ENCODE results near the gene PPARG.
"Not testable (repeated sequence)": the region's sequence is repeated elsewhere in the genome, so short reads cannot be mapped to it uniquely, and the experiment has no call there.

Gene PPARG

GRCh38 chr3:12381199-12381598 lies 92.3 kb downstream of the PPARG start:
- DNase-seq: no peak

DNA sequence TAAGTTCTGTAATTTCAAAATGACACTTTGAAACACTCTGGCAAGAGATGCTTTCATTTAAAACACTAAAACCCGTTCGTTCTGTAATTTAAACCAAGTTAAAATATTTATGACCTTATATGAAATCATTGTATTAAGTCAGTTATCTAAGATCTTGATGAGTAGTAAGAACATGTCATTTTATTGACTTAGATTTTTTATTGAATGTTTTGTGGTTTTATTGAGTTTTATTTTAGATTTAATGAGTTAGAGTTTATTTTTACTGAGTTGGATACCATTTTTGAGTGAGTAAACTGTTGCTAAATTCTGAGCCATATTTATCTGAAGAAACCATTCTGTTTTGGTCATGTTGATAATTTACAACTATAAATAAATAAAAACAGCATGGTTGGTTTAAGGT lies 94.3 kb downstream of the PPARG start:
- no peak for DNase-seq

- DNase-seq: no peak
These were observed 95.8 kb downstream of the PPARG start for GRCh38 chr3:12384451-12385233.

GRCh38 chr3:12386514-12387291 lies 97.8 kb downstream of the PPARG start:
- not testable (repeated sequence) for DNase-seq

DNA sequence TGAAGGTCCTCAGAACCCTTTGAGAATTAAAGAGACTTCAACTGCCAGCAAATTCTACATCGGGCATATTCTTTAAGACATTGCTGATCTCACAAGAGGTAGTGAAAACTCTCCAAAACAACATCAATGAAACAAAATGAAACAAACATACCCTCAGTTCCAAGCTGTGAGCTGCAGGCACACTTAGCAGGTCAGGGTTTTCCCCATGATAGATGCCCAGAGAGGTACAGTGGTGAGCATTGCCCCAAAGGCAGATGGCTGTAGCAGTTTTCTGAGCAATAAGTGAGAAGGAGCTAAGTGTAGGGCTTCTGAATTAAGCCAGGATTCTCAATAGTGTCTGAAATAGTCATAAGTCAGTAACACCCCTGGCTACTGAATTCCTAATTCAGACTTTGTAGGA lies 99.3 kb downstream of the PPARG start:
- DNase-seq: no peak

DNA sequence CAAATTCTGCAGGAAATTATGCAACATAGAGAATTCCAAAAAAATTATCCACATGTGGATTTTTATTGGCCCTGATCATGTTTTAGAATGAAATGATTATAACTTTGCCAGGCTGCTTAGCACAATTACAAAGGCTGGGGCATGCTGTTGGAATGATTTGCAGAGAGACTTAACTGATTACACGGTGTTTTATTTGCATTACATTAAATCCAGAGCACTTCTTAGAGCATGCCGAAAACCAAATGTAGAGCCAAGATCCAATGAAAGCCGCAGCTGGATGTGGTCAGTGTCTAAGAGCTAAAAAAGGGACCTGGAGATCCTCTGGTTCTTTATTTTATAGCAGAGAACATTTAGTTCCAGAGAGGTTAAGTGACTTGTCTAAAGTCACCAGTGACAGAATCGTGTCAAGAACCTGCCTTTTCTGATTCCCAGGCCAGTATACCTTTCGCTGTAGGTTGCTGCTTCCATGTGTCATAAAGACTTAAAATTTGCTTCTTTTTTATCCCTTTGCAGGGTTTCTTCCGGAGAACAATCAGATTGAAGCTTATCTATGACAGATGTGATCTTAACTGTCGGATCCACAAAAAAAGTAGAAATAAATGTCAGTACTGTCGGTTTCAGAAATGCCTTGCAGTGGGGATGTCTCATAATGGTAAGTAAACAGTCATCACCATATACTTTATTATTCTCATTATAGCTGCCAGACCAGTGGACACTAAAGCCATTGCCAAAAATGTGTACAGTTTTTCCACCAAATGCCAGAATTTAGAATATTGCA lies 103.4 kb downstream of the PPARG start:
- DNase-seq: no peak

GRCh38 chr3:12393894-12394293 lies 105.0 kb downstream of the PPARG start:
- no peak for DNase-seq

- DNase-seq: no peak
These were observed 105.8 kb downstream of the PPARG start for GRCh38 chr3:12394569-12395271.

GRCh38 chr3:12395349-12396012 lies 106.6 kb downstream of the PPARG start:
- DNase-seq: no peak

- DNase-seq: no peak
These were observed 107.6 kb downstream of the PPARG start for GRCh38 chr3:12396471-12396870.

DNA sequence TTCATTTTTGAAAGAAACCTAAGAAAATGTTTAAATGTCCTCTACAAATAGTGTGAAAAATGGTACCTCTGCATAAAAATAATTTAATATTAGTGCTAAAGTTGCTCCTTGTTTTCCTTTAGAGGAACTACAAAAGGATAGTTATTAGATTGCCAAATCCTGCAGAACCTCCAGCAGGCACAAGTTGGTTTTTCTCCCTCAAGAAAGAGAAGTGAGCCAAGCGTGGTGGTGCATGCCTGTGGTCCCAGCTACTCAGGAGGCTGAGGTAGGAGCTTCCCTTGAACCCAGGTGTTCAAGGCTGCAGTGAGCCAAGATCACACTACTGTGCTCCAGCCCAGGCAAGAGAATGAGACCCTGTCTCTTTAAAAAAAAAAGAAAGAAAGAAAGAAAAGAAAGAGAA lies 110.4 kb downstream of the PPARG start:
- no peak for DNase-seq

DNA sequence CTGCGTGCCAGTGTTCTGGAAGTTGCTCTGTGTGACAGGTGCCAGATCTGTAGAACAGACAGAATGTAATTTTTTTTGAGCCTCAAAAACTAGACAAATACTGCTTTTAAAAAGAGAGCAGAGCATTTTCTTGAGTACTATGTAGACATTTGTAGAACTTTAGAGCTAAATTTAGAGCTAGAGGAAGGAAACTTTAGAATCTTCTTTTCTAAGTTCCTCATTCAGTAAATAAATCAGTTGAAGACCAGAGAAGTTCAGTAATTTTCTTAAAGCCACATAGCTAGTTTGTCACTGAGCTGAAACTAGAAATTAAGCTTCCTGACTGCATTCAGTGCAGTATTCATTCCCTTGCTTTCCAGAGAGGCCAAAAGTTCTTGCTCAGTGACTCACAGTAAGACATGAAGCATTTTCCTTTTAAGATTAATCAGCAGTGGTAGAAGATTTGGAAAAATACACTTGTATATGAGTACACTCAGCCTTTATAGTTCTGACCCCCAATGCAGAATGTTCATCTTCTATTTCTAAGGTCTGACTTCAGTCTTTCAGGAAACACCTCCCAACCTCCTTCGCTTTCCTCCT lies 111.8 kb downstream of the PPARG start:
- no peak for DNase-seq

GRCh38 chr3:12401208-12401607 lies 112.3 kb downstream of the PPARG start:
- DNase-seq: no peak

DNA sequence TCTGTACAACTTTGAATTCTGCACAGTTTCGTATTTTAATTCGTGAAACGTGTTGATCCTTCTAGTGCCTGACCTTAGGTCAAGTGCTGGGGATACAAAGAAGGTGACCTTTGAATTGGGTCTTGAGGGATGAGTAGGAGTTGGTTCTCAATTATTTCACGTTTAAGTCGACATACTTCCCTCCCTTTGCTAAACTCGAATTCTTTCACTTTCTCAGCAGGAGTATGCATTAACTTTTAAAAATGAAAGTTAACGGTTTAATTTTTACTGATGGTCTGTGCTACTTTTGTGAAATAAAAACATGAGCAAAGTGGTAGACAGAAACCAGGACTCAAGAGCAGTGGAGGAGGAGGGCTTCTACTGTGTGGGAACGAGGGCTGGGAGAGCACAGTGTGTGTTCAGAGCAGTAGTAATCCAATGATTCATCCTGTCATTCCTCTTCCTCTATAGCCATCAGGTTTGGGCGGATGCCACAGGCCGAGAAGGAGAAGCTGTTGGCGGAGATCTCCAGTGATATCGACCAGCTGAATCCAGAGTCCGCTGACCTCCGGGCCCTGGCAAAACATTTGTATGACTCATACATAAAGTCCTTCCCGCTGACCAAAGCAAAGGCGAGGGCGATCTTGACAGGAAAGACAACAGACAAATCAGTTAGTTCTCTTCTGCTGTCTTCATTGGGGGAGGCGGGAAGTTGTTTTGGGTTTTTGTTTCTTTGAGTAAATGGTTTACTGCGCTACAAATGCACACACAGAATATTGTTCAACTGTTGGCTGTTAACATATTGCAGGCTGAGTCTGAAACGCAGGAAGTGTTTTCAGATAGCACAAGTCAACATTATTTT lies 116.8 kb downstream of the PPARG start:
- DNase-seq: no peak

GRCh38 chr3:12408984-12409683 lies 120.3 kb downstream of the PPARG start:
- no peak for DNase-seq

DNA sequence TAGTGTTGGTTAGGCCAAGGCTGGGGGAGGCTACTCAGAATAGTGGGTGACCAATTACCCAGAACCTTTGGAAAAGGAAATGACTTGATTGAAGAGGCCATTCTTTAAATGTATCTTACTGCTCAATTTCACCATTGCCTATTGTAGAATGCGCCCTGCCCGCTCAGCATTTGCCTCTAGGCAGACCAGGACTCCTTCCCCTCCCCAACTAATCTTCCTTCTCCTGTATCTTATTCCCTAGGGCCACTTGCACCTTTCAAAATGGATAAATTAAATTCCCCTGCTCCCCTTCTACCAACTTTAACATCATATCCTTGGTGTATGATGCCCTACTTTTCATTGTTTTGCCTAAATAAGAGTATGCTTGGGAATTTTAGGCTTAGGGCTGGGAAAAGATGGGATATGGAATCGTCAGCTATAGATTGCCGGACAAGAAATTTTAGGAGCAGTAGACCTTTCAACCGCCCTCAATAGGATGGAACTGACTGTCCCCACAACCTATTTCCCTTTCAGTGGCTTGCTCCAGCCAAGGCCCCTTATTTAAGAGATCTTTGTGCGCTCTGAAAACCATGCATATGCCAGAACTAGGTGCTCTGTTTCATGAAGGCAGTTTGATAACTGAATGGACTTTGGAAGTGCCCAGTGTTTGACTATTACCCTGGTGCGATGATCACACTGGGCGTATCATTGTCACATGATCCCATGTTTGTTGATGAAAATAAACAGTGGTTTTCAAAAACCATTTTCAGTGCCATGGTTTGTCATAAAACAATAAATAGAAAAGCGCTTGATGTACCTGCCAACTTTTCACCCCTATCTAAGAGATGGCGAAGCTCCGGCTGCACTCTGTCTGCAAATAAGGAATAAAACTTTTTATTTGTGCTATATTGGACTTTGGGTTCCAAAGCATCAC lies 121.1 kb downstream of the PPARG start:
- no peak for DNase-seq

DNA sequence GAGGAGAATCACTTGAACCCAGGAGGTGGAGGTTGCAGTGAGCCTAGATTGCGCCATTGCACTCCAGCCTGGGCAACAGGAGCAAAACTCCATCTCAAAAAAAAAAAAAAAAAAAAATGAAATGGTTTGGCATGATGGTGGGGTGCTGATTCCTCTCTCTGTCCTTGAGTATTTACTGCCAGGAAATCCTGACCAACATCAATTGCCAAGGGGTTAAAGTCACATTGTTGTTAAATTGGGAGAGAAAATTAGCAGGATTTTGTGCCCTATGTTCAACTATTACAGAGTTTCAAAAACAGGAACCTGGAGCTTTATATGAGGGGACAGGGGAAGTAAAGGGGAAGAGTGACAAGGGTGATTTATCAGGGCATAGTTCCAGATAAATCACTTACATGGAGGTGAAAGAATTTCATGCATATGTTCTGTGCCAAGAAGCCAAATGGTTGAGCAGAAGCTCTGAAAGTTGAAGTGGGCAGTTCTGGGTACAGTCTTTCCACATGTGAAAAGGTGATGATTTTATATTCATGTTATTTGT lies 124.9 kb downstream of the PPARG start:
- DNase-seq: no peak

- no peak for DNase-seq
These were observed 126.3 kb downstream of the PPARG start for GRCh38 chr3:12415014-12415680.
